ENCODE data around the gene BANF1. TPM values are rescaled to one million over a fixed set of nuclear protein-coding genes. Genes with fewer than 3 reads are reported as not detected.

The BANF1 gene, protein sequence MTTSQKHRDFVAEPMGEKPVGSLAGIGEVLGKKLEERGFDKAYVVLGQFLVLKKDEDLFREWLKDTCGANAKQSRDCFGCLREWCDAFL
- total RNA-seq, result 100 to 1,000 TPM; 267 to 311 TPM

DNA sequence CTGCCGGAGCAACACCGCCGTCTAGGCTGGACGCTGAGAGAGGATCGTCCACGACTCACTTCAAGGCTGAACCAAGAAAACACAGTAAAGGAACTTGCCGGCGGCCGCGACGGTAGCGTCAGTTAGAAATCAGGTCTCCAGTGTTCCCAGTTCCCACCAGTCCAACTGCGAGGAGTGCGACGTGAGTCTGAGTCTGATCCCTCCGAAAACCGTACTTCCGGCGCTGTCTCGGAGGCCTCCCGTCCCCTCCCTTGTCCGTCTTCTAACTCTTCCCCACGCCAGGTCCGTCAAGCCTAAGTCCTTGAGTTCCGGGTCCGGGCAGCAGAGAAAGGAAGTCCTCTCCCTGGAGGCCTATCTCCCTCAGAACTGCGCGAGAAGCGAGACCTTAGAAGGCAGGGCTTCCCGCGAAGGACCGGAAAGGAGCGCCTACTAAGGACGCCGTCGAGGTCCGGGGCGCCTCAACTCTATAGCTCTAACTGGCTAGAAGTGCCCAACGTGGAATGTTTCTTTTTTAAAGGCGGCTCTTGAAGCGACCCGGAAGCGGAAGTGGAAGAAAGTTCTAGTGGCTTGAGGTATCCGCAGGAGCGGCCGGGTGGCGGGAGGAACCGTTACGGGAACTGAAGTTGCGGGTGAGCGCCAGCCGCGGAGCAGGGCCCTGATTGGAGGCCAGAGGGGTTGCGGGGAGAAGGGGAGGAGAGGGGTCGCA is at the start of gene BANF1, which contains the start of gene EIF1AD:
BANF1 (plus strand) TSS at position 562 of the 706 bp plus-strand sequence. CDS start 748 bp downstream, outside the sequence.
EIF1AD (minus strand) TSS at position 216 of the 706 bp plus-strand sequence. CDS start 1,768 bp downstream, outside the sequence.
- peak; percentile 96 for DNase-seq
- no peaks in the 10 kb centered on the region for H3K9me3 Mint-ChIP-seq
- peak within 1 kb of the TSS; percentile 98 for H3K27ac Mint-ChIP-seq
- ChIA-PET CTCF (interaction anchor here (0.9 to 1.9 kb wide), 8 partner anchors 12 to 222 kb away, joined by 3 to 14 read pairs (median 4); partner anchors contain the start of genes AP5B1 and CCDC85B), POLR2A (interaction anchor here (0.6 to 1.4 kb wide), 11 partner anchors 8 to 290 kb away, joined by 3 to 10 read pairs (median 4); partner anchors contain the start of genes CCDC85B, CST6, KAT5 and MUS81)
- H3K4me3 Mint-ChIP-seq, result peak within 1 kb of the TSS; percentile 98
- peaks cover 63% of the 10 kb centered on the region for H3K36me3 Mint-ChIP-seq (ENCODE audit: low read depth)
- TF ChIP-seq, protein P1, sequence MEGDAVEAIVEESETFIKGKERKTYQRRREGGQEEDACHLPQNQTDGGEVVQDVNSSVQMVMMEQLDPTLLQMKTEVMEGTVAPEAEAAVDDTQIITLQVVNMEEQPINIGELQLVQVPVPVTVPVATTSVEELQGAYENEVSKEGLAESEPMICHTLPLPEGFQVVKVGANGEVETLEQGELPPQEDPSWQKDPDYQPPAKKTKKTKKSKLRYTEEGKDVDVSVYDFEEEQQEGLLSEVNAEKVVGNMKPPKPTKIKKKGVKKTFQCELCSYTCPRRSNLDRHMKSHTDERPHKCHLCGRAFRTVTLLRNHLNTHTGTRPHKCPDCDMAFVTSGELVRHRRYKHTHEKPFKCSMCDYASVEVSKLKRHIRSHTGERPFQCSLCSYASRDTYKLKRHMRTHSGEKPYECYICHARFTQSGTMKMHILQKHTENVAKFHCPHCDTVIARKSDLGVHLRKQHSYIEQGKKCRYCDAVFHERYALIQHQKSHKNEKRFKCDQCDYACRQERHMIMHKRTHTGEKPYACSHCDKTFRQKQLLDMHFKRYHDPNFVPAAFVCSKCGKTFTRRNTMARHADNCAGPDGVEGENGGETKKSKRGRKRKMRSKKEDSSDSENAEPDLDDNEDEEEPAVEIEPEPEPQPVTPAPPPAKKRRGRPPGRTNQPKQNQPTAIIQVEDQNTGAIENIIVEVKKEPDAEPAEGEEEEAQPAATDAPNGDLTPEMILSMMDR (IDR thresholded peaks at IDR 0.05), result no peak
- H3K27me3 Mint-ChIP-seq, result no peaks in the 10 kb centered on the region
- H3K4me1 Mint-ChIP-seq (ENCODE audit: low read depth), result peaks cover 34% of the 10 kb centered on the region
- ATAC-seq, result peak; percentile 93
- intact Hi-C loops (cut with micrococcal nuclease), result no loop called here

DNA sequence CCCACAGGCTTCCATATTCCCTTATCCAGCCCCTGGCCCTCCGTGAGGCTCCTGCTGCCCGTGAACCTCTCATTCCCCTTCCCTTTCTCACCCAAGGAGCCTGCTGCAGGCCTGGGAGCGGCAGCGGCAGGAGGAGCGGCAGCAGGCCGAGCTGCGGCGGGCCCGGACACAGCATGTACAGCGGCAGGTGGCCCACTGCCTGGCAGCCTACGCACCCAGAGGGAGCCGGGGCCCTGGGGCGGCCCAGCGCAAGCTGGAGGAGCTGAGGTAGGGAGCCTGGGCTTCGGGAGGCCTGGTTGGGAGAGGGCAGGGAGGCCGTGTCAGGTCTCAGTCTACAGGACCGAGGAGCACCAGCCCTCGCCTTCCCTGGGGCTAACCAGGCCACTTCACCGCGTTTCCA is 48.8 kb upstream of the BANF1 start:
- H3K9me3 Mint-ChIP-seq, result no peaks in the 10 kb centered on the region
- H3K36me3 Mint-ChIP-seq (ENCODE audit: low read depth), result no peaks in the 10 kb centered on the region
- intact Hi-C loops (cut with micrococcal nuclease), result no loop called here
- ATAC-seq (no peak), DNase-seq (no peak)
- POLR2A ChIA-PET, result interaction anchor here (1.8 kb wide), 1 partner anchor 63 kb away, joined by 5 read pairs; the partner anchor contains the start of gene CCDC85B
- CTCF ChIA-PET, result interaction anchor here (0.6 to 1.3 kb wide), 2 partner anchors 10 to 35 kb away, joined by 3 read pairs; no protein-coding TSS in a partner anchor
- H3K27ac Mint-ChIP-seq, result no peak overlapping the region
- TF ChIP-seq, protein P1 (IDR thresholded peaks at IDR 0.05), result no peak
- H3K27me3 Mint-ChIP-seq, result no peaks in the 10 kb centered on the region
- no peak overlapping the region for H3K4me3 Mint-ChIP-seq
- peaks cover 18% of the 10 kb centered on the region for H3K4me1 Mint-ChIP-seq (ENCODE audit: low read depth)

DNA sequence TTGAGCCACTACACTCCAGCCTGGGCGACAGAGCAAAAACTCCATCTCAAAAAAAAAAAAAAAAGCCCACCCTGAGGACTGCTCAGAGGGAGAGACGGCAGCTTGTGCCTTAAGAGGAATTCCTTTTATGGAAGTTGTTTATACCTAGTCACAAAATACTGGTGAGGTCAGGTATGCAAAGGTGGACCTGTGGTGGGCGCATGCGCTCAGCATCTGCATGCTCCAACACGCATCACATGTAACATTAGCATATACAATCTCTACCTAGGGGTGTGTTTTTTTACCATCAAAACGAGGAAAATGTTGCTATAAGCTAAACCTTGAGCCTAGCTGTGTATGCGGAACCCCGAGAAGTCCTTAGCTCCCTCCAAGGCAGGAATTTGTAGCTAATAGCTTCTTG is 47.5 kb upstream of the BANF1 start:
- intact Hi-C loops (cut with micrococcal nuclease), result no loop called here
- ATAC-seq (no peak), DNase-seq (no peak)
- Mint-ChIP-seq H3K36me3 (ENCODE audit: low read depth) (no peaks in the 10 kb centered on the region), H3K4me3 (no peak overlapping the region), H3K27ac (no peak overlapping the region), H3K4me1 (ENCODE audit: low read depth) (peaks cover 20% of the 10 kb centered on the region), H3K9me3 (no peaks in the 10 kb centered on the region), H3K27me3 (no peaks in the 10 kb centered on the region)
- ChIA-PET CTCF (interaction anchor here (1.2 kb wide), 1 partner anchor 38 kb away, joined by 3 read pairs; no protein-coding TSS in a partner anchor), POLR2A (interaction anchor here (1.8 kb wide), 1 partner anchor 64 kb away, joined by 5 read pairs; the partner anchor contains the start of gene CCDC85B)
- TF ChIP-seq, protein P1 (IDR thresholded peaks at IDR 0.05), result no peak

DNA sequence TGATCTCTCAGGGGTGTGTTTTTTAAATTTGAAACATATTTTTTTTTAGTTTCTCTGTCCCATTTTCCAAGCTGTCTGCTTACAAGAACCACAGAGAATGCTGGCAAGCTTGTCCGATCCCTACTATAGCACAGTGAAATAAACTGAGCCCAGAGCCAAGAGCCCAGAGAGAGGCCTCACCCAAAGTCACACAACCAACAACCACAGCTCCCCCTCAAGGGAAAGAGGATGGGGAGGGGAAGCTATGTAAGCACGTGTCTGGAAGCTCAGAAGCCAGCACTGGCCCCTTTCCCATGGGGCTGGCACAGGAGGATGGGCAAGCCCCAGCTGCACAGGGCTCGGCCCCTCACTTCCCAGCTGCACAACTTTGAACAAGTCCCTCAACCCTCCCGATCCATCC is 44.0 kb upstream of the BANF1 start:
- peaks cover 13% of the 10 kb centered on the region for H3K36me3 Mint-ChIP-seq (ENCODE audit: low read depth)

More for the DNA sequence above, 44.0 kb upstream of the BANF1 start:
- Mint-ChIP-seq H3K27ac (peak overlapping the region; percentile 93), H3K4me3 (no peak overlapping the region), H3K27me3 (no peaks in the 10 kb centered on the region), H3K9me3 (no peaks in the 10 kb centered on the region), H3K4me1 (ENCODE audit: low read depth) (peaks cover 41% of the 10 kb centered on the region)
- DNase-seq (no peak), ATAC-seq (no peak)
- TF ChIP-seq, protein P1 (IDR thresholded peaks at IDR 0.05), result no peak
- CTCF ChIA-PET, result interaction anchor here (0.8 to 2.4 kb wide), 6 partner anchors 59 to 109 kb away, joined by 3 to 11 read pairs (median 3); partner anchors contain the start of genes CCDC85B, FIBP and MUS81
- POLR2A ChIA-PET, result interaction anchor here (0.7 to 7.2 kb wide), 7 partner anchors 30 to 538 kb away, joined by 3 to 54 read pairs (median 6); partner anchors contain the start of genes BANF1, CCDC85B, FIBP and FOSL1
- intact Hi-C loops (cut with micrococcal nuclease), result no loop called here
